Medulla oblongata (tissue), 1 donor: ENCODE data around the gene SLC35C1.
"Not testable (repeated sequence)": the region's sequence is repeated elsewhere in the genome, so short reads cannot be mapped to it uniquely, and the experiment has no call there.

ENCODE experiments used
- DNase-seq: peaks from one replicate; pipeline ENCODE4 v3.0.0-alpha.2; 2015; ENCODE audit errors: extremely low spot score

The SLC35C1 gene

DNA sequence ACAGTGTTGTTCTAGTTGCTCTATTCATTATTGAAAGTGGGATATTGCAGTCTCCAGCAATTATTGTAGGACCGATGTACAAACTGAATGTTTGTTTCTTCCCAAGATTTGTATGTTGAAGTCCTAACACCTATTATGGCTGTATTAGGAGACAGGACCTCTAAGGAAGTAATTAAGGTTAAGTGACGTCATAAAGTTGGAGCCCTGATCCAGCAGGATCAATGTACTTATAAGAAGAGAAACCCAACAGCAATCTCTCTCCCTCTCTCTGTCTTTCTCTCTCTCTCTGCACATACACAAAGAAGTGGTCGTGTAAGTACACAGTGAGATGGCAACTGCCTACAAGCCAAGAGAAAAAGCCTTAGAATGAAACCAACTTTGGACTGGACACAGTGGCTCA lies 16.1 kb upstream of the SLC35C1 start:
- no peak for DNase-seq

DNA sequence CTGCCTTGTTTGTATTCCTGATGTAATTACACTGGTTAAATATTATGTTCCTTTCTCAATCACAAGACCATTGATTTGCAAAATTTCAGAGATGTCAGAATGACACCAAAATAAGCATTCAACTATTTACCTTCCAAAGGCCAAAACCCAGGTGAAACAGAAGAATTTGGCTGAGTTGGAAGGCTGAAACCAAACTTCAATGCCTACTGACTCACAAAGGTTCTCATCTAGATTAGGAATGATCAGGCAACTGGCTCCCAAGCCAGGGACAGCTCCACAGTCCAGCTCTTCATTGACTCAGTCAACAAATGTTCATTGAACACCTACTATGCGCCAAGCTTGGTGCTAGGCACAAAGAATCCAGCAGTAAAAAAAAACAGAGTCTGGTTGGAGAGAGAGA lies 13.4 kb upstream of the SLC35C1 start:
- DNase-seq, result no peak

DNA sequence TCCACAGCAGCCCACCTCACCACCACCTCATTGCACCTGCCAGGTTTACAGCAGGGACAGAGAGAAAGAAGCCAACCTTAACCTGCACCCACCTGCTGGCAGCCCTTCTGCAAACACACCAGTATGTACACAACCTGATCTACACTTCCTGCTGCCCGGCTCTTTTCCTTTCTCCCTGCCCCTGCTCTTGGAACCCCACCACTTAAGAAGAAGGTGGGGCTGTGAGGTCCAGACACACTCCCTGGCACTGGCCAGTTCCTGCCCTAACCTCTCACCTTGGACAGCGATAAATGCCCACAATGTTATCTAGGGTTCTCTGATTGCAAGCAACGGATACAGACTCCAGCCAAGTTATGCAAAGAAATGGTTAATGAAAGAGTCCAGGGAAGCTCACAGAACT lies 10.8 kb upstream of the SLC35C1 start:
- no peak for DNase-seq

DNA sequence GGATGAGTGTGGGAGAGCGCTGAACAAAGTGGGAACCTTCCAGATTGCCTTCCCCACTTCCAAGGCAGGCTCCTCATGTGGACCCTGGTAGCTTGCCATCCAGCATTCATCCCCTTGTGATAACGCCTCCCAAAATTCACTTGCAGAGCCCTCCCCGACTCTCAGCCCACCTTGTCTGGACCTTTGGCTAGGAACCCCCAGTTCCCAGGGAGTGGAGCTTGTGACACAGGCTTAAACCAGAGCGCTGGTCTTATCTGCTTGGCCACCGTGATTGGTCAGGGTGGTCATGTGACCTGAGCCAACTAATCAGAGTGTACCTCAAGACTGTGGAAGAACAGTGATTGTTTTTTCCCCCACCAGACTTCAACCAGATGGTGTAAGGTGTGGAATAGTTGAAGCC lies 9.6 kb upstream of the SLC35C1 start:
- DNase-seq, result no peak

DNA sequence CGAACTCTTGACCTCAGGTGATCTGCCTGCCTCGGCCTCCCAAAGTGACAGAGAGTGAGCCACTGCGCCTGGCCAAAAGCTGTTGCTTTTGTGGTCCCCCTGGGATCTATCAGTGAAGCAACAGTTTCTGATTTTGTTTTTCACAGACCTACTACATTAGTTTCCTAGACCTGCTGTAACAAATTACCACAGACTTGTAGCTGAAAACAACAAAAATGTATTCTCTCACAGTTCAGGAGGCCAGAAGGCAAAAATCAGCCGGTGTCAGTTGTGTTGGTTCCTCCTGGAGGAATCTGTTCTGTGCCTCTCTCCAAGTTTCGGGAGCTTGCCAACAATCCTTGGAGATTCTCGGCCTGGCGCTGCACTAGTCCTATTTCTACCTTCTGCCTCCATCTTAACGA lies 8.5 kb upstream of the SLC35C1 start:
- no peak for DNase-seq

DNA sequence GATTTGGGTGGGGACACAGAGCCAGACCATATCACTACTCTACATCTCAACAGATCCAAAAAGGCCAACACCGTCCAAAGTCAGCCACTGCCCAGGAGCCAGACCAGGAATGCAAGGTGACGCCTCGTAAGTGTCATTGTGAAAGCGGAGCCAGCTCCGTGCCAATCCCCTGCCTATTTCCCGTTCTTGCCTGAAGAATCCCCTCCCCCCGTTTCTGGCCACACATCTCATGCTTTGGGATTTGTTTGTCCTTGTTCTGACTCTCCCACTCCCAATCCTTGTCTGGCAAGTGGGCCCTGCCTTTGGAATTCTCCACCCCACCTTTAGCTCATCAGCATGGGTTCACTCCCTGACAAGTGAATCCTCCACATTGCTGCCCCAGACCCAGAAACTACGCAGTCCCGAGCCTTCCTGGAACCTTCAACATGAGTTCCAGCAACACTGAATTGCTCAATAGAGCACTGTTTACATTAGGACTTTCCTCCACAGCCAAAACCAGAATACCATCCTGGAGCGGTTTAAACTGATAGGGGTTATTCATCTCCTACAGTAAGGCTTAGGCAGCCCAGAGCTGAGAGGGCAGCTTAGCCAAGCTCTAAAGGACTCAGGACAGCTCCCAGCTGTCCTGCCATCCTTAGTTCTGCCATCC lies 6.0 kb upstream of the SLC35C1 start:
- no peak for DNase-seq

DNA sequence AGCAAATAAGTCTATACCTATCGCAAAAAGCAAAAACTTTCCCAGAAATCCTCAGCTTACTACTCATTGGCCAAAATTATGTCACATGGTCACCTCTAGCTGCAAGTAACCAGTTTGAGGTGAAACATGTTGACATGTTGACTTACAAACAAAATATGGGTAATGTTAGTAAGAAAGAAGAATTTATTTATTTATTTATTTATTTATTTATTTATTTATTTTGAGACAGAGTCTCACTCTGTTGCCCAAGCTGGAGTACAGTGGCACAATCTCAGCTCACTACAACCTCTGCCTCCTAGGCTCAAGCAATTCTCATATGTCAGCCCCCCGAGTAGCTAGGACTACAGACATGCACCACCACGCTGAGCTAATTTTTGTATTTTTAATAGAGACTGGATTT lies 5.4 kb upstream of the SLC35C1 start:
- DNase-seq, result no peak

DNA sequence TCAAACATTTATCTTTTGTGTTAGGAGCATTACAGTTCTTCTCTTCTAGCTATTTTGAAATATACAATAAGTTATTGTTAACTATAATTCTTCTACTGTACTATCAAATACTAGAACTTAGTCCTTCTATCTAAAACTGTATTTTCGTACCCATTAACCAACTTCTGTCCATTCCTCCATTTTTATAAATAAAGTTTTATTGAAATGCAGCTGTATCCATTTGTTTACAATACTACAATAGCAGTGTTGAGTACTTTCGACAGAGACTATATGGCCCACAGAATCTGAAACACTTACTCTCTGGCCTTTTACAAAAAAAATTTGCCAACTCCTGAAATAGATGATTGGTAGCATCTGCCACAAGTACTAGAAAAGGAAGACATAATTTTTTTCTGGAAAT lies 4.7 kb upstream of the SLC35C1 start:
- no peak for DNase-seq

DNA sequence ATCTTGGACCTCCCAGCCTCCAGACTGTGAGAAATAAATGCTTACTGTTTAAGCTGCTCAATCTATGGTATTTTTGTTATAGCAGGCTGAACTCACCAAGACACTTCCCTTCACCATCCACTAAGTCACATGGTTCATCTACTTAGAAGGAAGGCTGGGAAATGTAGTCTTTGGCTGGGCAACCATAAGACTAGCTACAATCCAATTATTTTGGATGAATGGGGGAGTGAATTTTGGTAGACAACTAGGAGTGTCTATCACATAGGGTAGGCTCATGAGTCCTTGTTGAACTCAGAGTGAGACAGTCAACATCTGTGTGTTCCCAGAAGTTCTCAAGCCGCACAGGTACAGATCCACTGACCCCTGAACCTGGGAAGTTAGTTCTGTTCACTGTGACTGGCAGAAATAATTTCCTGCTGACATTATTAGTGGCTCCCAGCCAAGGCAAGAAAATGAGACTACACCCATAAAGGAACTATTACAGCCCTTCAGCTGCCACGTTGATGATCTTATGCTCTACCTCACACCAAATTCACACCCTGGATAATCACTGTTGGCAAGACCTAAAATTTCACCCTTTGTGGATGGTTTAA lies 3.1 kb upstream of the SLC35C1 start:
- DNase-seq, result no peak

DNA sequence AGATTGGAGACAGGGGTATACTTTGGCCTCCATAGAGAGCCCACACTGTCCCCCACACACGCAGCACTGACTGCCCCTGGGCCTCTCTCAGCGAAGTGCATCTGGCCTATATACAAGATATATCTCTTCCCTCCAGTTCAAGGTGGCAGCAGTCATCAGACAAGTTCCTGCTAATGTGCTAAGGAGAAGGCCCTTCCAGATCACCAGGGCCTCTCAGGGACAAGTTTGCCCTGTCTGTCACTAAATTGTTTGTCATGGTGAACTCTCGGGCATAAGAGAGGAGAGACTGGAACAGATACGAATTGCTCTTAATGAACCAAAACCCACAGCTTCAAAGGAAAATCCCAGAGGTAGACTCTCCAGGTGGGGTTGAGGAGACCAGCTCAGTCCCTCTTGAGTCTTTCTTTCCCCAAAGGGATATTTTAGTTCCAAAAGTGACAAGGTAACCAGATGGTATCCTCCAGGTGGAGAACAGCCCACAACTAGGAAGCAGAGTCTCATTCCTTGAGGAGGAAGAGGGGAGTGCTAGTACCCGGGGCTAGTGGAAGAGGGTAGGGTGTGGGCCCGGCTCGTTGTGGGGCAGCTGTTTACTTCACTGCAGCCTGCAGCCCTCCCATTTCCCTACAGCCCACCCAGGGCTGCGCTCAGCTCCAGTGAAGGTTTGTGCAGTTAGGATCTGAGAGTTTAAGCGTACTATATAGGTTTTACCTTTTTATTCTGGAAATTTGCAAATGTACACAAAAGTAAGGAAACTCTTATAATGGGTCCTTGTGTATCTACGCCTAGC lies 2.2 kb upstream of the SLC35C1 start:
- no peak for DNase-seq

DNA sequence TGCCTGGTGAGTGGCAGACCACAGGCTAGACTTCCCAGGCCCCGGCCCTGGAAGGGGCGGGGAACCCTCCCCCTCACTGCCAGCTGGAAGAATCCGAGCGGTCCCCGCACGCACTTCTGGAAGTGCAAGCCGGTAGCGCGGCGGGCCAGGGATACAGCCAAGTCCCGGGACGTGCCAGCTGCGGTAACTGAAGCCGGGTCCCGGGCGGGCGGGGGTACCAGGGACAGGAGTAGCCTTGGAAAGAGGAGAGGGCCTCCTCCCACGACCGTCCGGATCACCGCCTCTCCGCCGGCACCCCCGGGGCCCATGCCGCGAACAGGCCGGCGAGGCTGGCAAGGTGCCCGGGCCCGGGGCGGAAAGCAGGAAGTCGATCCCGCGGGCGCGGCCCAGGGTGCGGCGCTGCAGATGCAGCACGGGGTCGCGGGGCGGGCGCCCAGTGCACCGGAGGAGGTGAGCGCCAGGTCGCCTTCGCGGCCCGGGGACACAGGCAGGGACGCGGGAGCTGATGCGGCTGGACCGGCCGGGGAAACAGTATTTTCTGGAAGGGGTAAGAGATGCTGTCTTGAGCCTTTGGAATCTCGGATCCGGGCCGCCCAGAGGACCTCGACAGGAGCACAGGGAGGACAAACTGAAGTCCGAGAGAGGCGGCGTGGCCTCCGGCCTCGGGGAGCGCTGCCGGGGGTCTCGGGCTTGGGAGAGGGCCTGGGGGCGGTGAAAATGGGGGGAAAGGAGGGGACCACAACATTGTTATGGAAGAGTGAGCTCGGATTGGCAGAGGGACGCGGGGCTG lies 783 bp upstream of the SLC35C1 start:
- DNase-seq, result peak; percentile 54

DNA sequence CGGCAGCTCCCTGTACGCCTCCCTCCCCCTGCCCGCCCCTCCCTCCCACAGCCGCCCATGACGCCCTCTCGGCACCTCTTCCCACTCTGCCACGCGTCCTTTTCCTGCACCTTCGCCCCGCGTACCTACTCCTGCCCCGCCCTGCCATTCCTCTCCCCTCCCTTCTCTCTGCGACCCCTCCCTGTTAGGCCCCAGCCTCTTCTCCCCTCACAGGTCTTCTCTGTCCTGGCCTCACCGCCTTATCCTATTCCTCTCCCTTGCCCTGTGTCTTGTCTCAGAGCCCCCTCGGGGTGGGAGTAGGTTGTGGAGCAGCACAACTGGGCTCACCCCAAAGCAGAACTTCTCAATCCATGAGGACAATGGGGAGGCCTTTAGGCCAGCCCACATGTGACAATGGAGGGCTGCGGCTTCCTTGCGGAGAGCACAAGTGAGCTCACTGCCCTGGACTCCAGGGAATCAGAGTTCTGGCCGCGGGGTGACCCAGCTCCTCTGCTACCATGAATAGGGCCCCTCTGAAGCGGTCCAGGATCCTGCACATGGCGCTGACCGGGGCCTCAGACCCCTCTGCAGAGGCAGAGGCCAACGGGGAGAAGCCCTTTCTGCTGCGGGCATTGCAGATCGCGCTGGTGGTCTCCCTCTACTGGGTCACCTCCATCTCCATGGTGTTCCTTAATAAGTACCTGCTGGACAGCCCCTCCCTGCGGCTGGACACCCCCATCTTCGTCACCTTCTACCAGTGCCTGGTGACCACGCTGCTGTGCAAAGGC lies 539 bp downstream of the SLC35C1 start:
- peak; percentile 26 for DNase-seq

DNA sequence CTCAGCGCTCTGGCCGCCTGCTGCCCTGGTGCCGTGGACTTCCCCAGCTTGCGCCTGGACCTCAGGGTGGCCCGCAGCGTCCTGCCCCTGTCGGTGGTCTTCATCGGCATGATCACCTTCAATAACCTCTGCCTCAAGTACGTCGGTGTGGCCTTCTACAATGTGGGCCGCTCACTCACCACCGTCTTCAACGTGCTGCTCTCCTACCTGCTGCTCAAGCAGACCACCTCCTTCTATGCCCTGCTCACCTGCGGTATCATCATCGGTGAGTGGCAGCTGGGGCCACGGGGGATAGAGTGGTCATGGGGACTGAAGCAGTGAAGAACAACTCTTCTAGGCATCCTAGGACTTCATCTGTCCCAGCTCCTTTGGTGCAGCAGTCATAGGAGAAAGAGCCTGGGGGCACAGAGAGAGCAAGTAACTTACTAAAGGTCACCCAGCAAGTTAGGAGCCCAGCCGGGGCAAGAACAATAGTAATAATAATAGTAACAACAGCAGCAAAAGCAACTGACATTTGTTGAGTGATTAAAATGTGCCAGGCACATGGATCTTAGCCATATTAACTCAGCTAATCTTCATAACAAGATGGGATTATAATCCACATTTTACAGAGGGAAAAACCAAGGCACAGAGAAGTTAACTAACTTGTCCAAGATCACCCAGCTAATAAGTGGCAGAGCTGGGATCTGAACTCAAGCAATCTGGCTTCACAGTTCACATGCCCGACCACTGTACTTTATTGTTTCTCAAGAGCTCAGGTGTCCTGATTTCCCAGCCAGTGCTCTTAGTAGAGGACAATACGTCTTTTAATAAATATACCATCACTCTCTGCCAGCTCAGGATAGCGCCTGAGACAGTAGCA lies 1.4 kb downstream of the SLC35C1 start:
- DNase-seq, result no peak

DNA sequence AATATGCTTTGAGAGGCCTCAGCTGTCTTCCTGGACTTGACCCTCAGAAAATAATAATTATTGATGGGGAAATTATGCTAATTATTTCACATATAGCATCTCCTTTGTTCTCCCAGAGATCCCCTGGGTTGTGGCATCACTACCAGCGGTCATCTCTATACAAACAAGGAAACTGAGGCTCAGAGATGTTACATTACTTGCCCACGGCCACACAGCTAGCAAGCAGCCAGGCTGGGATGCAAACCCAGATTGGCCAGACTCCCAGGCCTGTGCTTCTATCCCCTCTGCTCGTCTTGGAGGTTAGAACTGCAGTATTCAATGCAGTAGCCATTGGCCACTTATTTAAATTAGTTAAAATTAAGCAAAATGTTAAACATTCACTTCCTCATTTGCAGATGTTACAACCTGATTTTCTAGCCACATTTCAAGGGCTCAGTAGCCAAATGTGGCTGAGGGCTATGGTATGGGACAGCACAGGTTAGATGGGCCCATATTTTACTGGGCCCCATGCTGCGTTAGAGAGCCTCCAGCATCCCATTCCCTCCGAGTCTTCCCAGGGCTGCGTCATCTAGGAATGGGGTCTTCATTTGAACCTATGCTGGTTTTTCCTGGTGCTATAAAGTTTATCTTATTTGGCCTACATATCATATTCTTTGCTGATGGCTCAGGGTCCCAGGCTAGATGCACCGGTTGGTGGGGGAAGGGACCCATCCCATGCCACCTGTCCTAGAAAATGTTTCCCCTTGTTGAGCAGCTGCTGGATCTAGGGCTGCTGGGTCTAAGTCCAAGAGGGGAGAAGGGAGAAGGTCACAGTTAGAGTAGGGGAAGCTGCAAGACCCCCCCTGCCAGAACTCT lies 2.2 kb downstream of the SLC35C1 start:
- DNase-seq, result no peak

DNA sequence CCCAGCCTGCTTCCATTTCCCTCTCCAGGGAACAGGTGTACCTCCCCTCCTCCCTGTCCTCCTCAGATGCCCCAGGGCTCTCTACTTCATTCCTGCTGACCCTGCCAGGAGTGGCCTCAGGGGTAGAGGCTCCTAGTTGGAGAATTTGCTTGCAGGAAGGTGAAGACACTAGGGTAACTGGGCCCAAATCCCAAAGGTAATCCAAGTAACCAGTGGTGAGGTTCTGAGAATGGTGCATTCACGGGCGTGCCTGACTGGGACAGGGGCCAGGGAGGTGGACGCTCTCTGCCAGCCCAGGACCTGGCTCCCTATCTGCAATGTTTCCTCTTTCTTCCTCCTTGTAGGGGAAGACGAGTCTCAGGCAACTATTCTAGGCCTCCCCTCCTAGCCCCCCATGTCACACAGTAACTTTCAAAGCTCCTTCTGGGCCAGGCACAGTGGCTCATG lies 2.9 kb downstream of the SLC35C1 start:
- no peak for DNase-seq

DNA sequence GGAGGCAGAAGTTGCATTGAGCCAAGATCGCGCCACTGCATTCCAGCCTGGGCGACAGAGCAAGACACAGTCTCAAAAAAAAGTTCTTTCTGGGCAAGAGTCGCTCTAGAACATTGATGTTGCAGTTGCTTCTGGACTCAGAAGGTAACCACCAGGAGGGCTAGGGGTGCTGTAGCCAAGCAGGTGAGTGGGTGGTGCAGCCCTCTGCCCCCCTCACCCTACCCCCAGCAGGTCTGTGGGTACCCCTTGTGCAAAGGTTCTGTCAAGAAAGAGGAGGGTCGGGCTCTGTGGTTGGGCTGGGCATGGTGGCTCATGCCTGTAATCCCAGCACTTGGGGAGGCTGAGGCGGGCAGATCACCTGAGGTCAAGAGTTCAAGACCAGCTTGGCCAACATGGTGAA lies 3.5 kb downstream of the SLC35C1 start:
- not testable (repeated sequence) for DNase-seq

DNA sequence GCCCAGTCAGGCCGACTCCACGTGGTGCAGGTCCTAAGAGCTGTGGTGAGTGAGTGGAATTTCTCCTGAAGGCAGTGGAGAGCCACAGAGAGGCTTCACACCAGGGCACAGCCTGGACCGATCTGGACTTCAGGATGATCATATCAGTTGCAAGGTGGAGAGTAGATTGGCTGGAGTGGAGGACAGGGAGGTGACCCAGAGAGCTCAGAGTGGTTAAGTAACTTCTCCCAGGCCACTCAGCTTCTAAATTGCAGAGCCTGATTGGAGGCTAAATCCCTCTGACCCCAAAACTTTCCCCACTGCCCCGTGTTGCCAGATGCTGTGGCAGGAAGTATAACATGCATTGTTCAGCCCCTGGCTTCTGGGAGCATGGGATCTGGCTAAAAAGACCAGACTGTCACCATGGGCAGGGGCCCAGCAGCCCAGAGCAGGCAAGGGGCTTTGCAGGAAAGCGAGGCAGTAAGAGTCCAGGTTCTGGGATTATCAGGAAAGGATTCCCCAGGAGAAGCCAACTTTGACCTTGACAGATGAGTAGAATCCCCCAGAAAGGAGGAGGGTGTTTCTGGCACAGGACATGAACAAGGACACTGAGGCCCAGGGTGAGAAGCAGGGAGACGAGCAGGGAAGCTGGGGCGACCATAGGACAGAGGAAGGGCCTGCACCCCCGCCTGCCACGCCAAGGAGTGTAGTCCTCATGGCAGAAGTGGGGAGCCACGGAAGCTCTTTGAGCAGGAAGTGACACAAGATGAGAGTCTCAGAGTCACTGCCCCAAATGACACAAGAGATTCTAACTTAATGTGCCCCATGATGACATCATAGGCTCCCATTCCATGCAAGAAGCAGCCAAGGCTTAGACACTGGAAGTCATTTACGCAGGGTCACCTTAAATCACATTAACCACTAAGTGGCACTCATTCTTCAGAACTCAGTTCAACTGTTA lies 4.8 kb downstream of the SLC35C1 start:
- DNase-seq, result no peak

DNA sequence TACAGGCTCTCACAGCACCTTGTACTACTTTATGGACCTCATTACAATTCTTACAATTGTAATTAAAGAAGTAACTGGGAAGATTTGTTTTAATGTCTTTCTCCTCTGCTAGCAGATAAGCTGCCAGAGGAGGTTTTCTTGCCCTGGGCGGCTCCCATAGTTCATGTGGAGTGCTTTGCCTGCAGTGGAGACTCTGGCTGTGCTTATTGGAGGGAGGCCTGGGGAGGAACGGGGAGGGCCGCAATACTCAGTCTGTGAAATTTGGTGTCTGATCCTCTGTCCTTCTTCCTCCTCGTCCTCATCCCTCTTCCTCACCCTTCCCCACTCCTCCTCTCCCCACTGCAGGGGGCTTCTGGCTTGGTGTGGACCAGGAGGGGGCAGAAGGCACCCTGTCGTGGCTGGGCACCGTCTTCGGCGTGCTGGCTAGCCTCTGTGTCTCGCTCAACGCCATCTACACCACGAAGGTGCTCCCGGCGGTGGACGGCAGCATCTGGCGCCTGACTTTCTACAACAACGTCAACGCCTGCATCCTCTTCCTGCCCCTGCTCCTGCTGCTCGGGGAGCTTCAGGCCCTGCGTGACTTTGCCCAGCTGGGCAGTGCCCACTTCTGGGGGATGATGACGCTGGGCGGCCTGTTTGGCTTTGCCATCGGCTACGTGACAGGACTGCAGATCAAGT lies 5.6 kb downstream of the SLC35C1 start:
- no peak for DNase-seq
